Endothelial cell of umbilical vein (primary cell): ENCODE measurements around the gene TRIM56. TPM values are rescaled to one million over a fixed set of nuclear protein-coding genes. Genes with fewer than 3 reads are reported as not detected.

Experiments
- polyA plus RNA-seq, 4 experiments: library from polyadenylated mRNA; depleted of rRNA in 3 of 4; stranded (reverse) in 3 of 4; unstranded in 1 of 4; fragments of >200 nt; gene quantifications; 2 replicates each; pipeline versions ENCODE4 v1.2.1 to v1.2.3, GENCODE V29; 2011 to 2012; ENCODE audit warnings: missing spikeins in 1 of 4
- total RNA-seq: library from RNA; stranded (reverse); gene quantifications from 2 replicates; pipeline ENCODE4 v1.2.3, GENCODE V29; 2021

TRIM56 gene
- total and polyA plus RNA-seq, 2 donors (not counting 3 experiments of a cell fraction or from before 2014, with no cell fraction given), result 2.3 to 25.1 TPM

Other genes starting within 250 kb of the TRIM56 start
- 30.1 and 35.0 TPM in 2 replicates for gene SLC12A9, start 232.8 kb upstream of the TRIM56 start, total RNA-seq
- gene SLC12A9, start 232.8 kb upstream of the TRIM56 start, polyA plus RNA-seq, result 37.0 and 37.5 TPM in 2 replicates
- 84.5 and 90.3 TPM in 2 replicates for gene TRIP6, start 218.1 kb upstream of the TRIM56 start, total RNA-seq
- 88.6 and 90.3 TPM in 2 replicates for gene TRIP6, start 218.1 kb upstream of the TRIM56 start, polyA plus RNA-seq
- gene SRRT, start 210.4 kb upstream of the TRIM56 start, total RNA-seq, result 199 and 202 TPM in 2 replicates
- 51.9 and 58.6 TPM in 2 replicates for gene SRRT, start 210.4 kb upstream of the TRIM56 start, polyA plus RNA-seq
- 0.93 and 1.6 TPM in 2 replicates for gene UFSP1, start 195.8 kb upstream of the TRIM56 start, total RNA-seq
- 0.84 and 1.1 TPM in 2 replicates for gene UFSP1, start 195.8 kb upstream of the TRIM56 start, polyA plus RNA-seq
- 0.18 TPM in 2 replicates for gene ACHE, start 189.6 kb upstream of the TRIM56 start, total RNA-seq
- 0.28 and 0.48 TPM in 2 replicates for gene ACHE, start 189.6 kb upstream of the TRIM56 start, polyA plus RNA-seq
- not detected in 2 replicates for gene MUC3A, start 135.9 kb upstream of the TRIM56 start, total RNA-seq
- gene MUC3A, start 135.9 kb upstream of the TRIM56 start, polyA plus RNA-seq, result not detected in 2 replicates
- gene MUC12, start 115.9 kb upstream of the TRIM56 start, total RNA-seq, result not detected in 2 replicates
- not detected in 2 replicates for gene MUC12, start 115.9 kb upstream of the TRIM56 start, polyA plus RNA-seq
- gene MUC17, start 65.4 kb upstream of the TRIM56 start, total RNA-seq, result not detected in 2 replicates
- not detected in 2 replicates for gene MUC17, start 65.4 kb upstream of the TRIM56 start, polyA plus RNA-seq
- 2,296 and 2,645 TPM in 2 replicates for gene SERPINE1, start 41.6 kb downstream of the TRIM56 start, total RNA-seq
- 4,637 and 5,683 TPM in 2 replicates for gene SERPINE1, start 41.6 kb downstream of the TRIM56 start, polyA plus RNA-seq
- gene AP1S1, start 69.0 kb downstream of the TRIM56 start, total RNA-seq, result 70.9 and 93.3 TPM in 2 replicates
- gene AP1S1, start 69.0 kb downstream of the TRIM56 start, polyA plus RNA-seq, result 82.8 and 106 TPM in 2 replicates
- not detected in 2 replicates for gene VGF, start 80.1 kb downstream of the TRIM56 start, total RNA-seq
- 0.03 TPM in 1 of 2 replicates, not detected in the other for gene VGF, start 80.1 kb downstream of the TRIM56 start, polyA plus RNA-seq
- gene NAT16, start 94.8 kb downstream of the TRIM56 start, total RNA-seq, result not detected in 2 replicates
- not detected in 2 replicates for gene NAT16, start 94.8 kb downstream of the TRIM56 start, polyA plus RNA-seq
- not detected in 2 replicates for gene MOGAT3, start 115.6 kb downstream of the TRIM56 start, total RNA-seq
- not detected in 2 replicates for gene MOGAT3, start 115.6 kb downstream of the TRIM56 start, polyA plus RNA-seq
- 161 and 170 TPM in 2 replicates for gene PLOD3, start 132.1 kb downstream of the TRIM56 start, total RNA-seq
- gene PLOD3, start 132.1 kb downstream of the TRIM56 start, polyA plus RNA-seq, result 143 and 212 TPM in 2 replicates
- gene ZNHIT1, start 132.7 kb downstream of the TRIM56 start, total RNA-seq, result 89.9 and 90.5 TPM in 2 replicates
- 74.1 and 77.1 TPM in 2 replicates for gene ZNHIT1, start 132.7 kb downstream of the TRIM56 start, polyA plus RNA-seq
- 9.3 and 11.3 TPM in 2 replicates for gene CLDN15, start 152.3 kb downstream of the TRIM56 start, total RNA-seq
- gene CLDN15, start 152.3 kb downstream of the TRIM56 start, polyA plus RNA-seq, result 17.7 and 21.1 TPM in 2 replicates
- 132 and 187 TPM in 2 replicates for gene FIS1, start 159.6 kb downstream of the TRIM56 start, total RNA-seq
- gene FIS1, start 159.6 kb downstream of the TRIM56 start, polyA plus RNA-seq, result 330 and 346 TPM in 2 replicates
- gene IFT22, start 236.3 kb downstream of the TRIM56 start, total RNA-seq, result 26.1 and 28.7 TPM in 2 replicates
- gene IFT22, start 236.3 kb downstream of the TRIM56 start, polyA plus RNA-seq, result 26.0 and 26.3 TPM in 2 replicates